Activated naive CD8-positive, alpha-beta T cell treated with anti-CD3 and anti-CD28 coated beads for 36 hours (primary cell): Measurements from ENCODE around the gene PI4K2A. TPM values are rescaled to one million over a fixed set of nuclear protein-coding genes. Genes with fewer than 3 reads are reported as not detected.

Experiments used
- DNase-seq: peaks from one replicate; pipeline ENCODE4 v3.0.0; 2021
- H3K27ac Mint-ChIP-seq: one replicate; pipeline ENCODE4 v1.8.0; 2022; ENCODE audit warnings: mild to moderate bottlenecking, moderate library complexity, mixed read lengths
- H3K27me3 Mint-ChIP-seq: one replicate; pipeline ENCODE4 v1.8.0; 2022; ENCODE audit warnings: mild to moderate bottlenecking, mixed read lengths
- H3K36me3 Mint-ChIP-seq: one replicate; pipeline ENCODE4 v1.8.0; 2021; ENCODE audit warnings: mild to moderate bottlenecking, mixed read lengths
- H3K4me1 Mint-ChIP-seq: one replicate; pipeline ENCODE4 v1.8.0; 2021; ENCODE audit warnings: mixed read lengths
- H3K4me3 Mint-ChIP-seq: one replicate; pipeline ENCODE4 v1.8.0; 2022; ENCODE audit warnings: mild to moderate bottlenecking, moderate library complexity, mixed read lengths
- H3K9me3 Mint-ChIP-seq: one replicate; pipeline ENCODE4 v1.8.0; 2022; ENCODE audit warnings: mixed read lengths
- total RNA-seq, 2 experiments: library from RNA; stranded (reverse); gene quantifications; one replicate each; pipeline ENCODE4 v1.2.3, GENCODE V29; 2021

Gene PI4K2A
- total RNA-seq, 2 experiments from 2014 or later, result 10.8 to 11.7 TPM

GRCh38 chr10:97703398-97704067, 63.1 kb downstream of the PI4K2A start:
- no peak overlapping the region for H3K27ac Mint-ChIP-seq
- peaks cover 16% of the 10 kb centered on the region for H3K27me3 Mint-ChIP-seq
- no peaks in the 10 kb centered on the region for H3K36me3 Mint-ChIP-seq
- no peak overlapping the region for H3K4me3 Mint-ChIP-seq
- H3K9me3 Mint-ChIP-seq, result no peaks in the 10 kb centered on the region
- no peak for DNase-seq
- H3K4me1 Mint-ChIP-seq, result no peaks in the 10 kb centered on the region

- no peak for DNase-seq
Measured at GRCh38 chr10:97704341-97704740, 63.9 kb downstream of the PI4K2A start.

GRCh38 chr10:97705006-97705670, 64.7 kb downstream of the PI4K2A start:
- Mint-ChIP-seq H3K9me3 (no peaks in the 10 kb centered on the region), H3K4me1 (no peaks in the 10 kb centered on the region), H3K36me3 (no peaks in the 10 kb centered on the region), H3K27me3 (peaks cover 28% of the 10 kb centered on the region), H3K4me3 (no peak overlapping the region), H3K27ac (no peak overlapping the region)
- DNase-seq, result no peak

More at GRCh38 chr10:97704341-97704740, 63.9 kb downstream of the PI4K2A start:
- Mint-ChIP-seq H3K4me1 (no peaks in the 10 kb centered on the region), H3K9me3 (no peaks in the 10 kb centered on the region), H3K27ac (no peak overlapping the region), H3K36me3 (no peaks in the 10 kb centered on the region), H3K4me3 (no peak overlapping the region), H3K27me3 (peaks cover 21% of the 10 kb centered on the region)

- Mint-ChIP-seq H3K4me3 (no peak overlapping the region), H3K36me3 (no peaks in the 10 kb centered on the region), H3K4me1 (no peaks in the 10 kb centered on the region)
Measured at GRCh38 chr10:97707134-97707861, 66.8 kb downstream of the PI4K2A start.

GRCh38 chr10:97708167-97708566, 67.7 kb downstream of the PI4K2A start:
- H3K4me3 Mint-ChIP-seq, result no peak overlapping the region
- no peak overlapping the region for H3K27ac Mint-ChIP-seq
- H3K9me3 Mint-ChIP-seq, result no peaks in the 10 kb centered on the region
- peaks cover 51% of the 10 kb centered on the region for H3K27me3 Mint-ChIP-seq
- H3K36me3 Mint-ChIP-seq, result peaks cover 4% of the 10 kb centered on the region
- H3K4me1 Mint-ChIP-seq, result peaks cover 4% of the 10 kb centered on the region
- DNase-seq, result no peak

More at GRCh38 chr10:97707134-97707861, 66.8 kb downstream of the PI4K2A start:
- Mint-ChIP-seq H3K27ac (no peak overlapping the region), H3K9me3 (no peaks in the 10 kb centered on the region), H3K27me3 (peaks cover 46% of the 10 kb centered on the region)
- no peak for DNase-seq

- no peak overlapping the region for H3K4me3 Mint-ChIP-seq
- H3K27ac Mint-ChIP-seq, result no peak overlapping the region
- H3K4me1 Mint-ChIP-seq, result peaks cover 6% of the 10 kb centered on the region
Measured at GRCh38 chr10:97708976-97709946, 68.8 kb downstream of the PI4K2A start.

GRCh38 chr10:97711640-97712572, 71.4 kb downstream of the PI4K2A start:
- Mint-ChIP-seq H3K27ac (no peak overlapping the region), H3K36me3 (peaks cover 4% of the 10 kb centered on the region), H3K4me1 (peaks cover 10% of the 10 kb centered on the region), H3K4me3 (no peak overlapping the region), H3K27me3 (peaks cover 41% of the 10 kb centered on the region), H3K9me3 (no peaks in the 10 kb centered on the region)
- no peak for DNase-seq

More at GRCh38 chr10:97708976-97709946, 68.8 kb downstream of the PI4K2A start:
- Mint-ChIP-seq H3K27me3 (peaks cover 48% of the 10 kb centered on the region), H3K36me3 (peaks cover 4% of the 10 kb centered on the region), H3K9me3 (no peaks in the 10 kb centered on the region)
- no peak for DNase-seq

GRCh38 chr10:97713339-97713825, 72.9 kb downstream of the PI4K2A start, which contains the start of gene MARVELD1:
Gene MARVELD1 (plus strand): TSS chr10:97713730. CDS start chr10:97713877, 147 bp downstream.
- peak within 1 kb of the TSS; percentile 96 for H3K4me3 Mint-ChIP-seq
- peak within 1 kb of the TSS; percentile 94 for H3K27ac Mint-ChIP-seq
- peaks cover 10% of the 10 kb centered on the region for H3K4me1 Mint-ChIP-seq
- peaks cover 4% of the 10 kb centered on the region for H3K36me3 Mint-ChIP-seq
- peak; percentile 27 for DNase-seq
- peaks cover 38% of the 10 kb centered on the region for H3K27me3 Mint-ChIP-seq
- no peaks in the 10 kb centered on the region for H3K9me3 Mint-ChIP-seq

GRCh38 chr10:97713826-97714400, 73.4 kb downstream of the PI4K2A start:
- Mint-ChIP-seq H3K27me3 (peaks cover 34% of the 10 kb centered on the region), H3K27ac (peak overlapping the region; percentile 94), H3K4me3 (peak overlapping the region; percentile 96), H3K4me1 (peaks cover 10% of the 10 kb centered on the region), H3K9me3 (no peaks in the 10 kb centered on the region), H3K36me3 (peaks cover 4% of the 10 kb centered on the region)
- DNase-seq, result peak; percentile 61

GRCh38 chr10:97714401-97715258, 74.2 kb downstream of the PI4K2A start:
- Mint-ChIP-seq H3K4me1 (peaks cover 10% of the 10 kb centered on the region), H3K27ac (peak overlapping the region; percentile 94)

GRCh38 chr10:97715259-97715874, 74.9 kb downstream of the PI4K2A start:
- Mint-ChIP-seq H3K4me1 (peaks cover 10% of the 10 kb centered on the region), H3K9me3 (no peaks in the 10 kb centered on the region), H3K36me3 (peaks cover 4% of the 10 kb centered on the region), H3K27me3 (peaks cover 21% of the 10 kb centered on the region), H3K27ac (no peak overlapping the region), H3K4me3 (peak overlapping the region; percentile 96)
- DNase-seq, result no peak

More at GRCh38 chr10:97714401-97715258, 74.2 kb downstream of the PI4K2A start:
- DNase-seq, result peak; percentile 20
- H3K36me3 Mint-ChIP-seq, result peaks cover 4% of the 10 kb centered on the region
- H3K4me3 Mint-ChIP-seq, result peak overlapping the region; percentile 96
- H3K27me3 Mint-ChIP-seq, result peaks cover 27% of the 10 kb centered on the region
- no peaks in the 10 kb centered on the region for H3K9me3 Mint-ChIP-seq

- Mint-ChIP-seq H3K27ac (no peak overlapping the region), H3K4me3 (no peak overlapping the region), H3K9me3 (no peaks in the 10 kb centered on the region), H3K4me1 (peaks cover 10% of the 10 kb centered on the region), H3K27me3 (peaks cover 6% of the 10 kb centered on the region), H3K36me3 (peaks cover 4% of the 10 kb centered on the region)
- no peak for DNase-seq
Measured at GRCh38 chr10:97717627-97718026, 77.2 kb downstream of the PI4K2A start.
